Epithelial cell of proximal tubule (primary cell): ENCODE results near the gene NPHS1. TPM values are rescaled to one million over a fixed set of nuclear protein-coding genes. Genes with fewer than 3 reads are reported as not detected.

Experiments used
- DNase-seq: peaks from one replicate; pipeline ENCODE4 v3.0.0-alpha.2; 2011; ENCODE audit warnings: low read depth
- H3K4me3 ChIP-seq: 2 replicates; pipeline ENCODE4 v1.5.1; 2011; ENCODE audit warnings: low read depth, mild to moderate bottlenecking, low read length
- total RNA-seq: library from RNA; depleted of rRNA; stranded (reverse); fragments of >200 nt; gene quantifications from 2 replicates; pipeline ENCODE4 v1.2.3, GENCODE V29; 2015
- TF ChIP-seq, protein P1 (sequence below): conservative IDR thresholded peaks from 2 replicates; pipeline ENCODE4 v1.5.1; 2012; ENCODE audit warnings: low read depth, mild to moderate bottlenecking, low read length

The NPHS1 gene
- total RNA-seq, 1 donor from 2014 or later = not detected

DNA sequence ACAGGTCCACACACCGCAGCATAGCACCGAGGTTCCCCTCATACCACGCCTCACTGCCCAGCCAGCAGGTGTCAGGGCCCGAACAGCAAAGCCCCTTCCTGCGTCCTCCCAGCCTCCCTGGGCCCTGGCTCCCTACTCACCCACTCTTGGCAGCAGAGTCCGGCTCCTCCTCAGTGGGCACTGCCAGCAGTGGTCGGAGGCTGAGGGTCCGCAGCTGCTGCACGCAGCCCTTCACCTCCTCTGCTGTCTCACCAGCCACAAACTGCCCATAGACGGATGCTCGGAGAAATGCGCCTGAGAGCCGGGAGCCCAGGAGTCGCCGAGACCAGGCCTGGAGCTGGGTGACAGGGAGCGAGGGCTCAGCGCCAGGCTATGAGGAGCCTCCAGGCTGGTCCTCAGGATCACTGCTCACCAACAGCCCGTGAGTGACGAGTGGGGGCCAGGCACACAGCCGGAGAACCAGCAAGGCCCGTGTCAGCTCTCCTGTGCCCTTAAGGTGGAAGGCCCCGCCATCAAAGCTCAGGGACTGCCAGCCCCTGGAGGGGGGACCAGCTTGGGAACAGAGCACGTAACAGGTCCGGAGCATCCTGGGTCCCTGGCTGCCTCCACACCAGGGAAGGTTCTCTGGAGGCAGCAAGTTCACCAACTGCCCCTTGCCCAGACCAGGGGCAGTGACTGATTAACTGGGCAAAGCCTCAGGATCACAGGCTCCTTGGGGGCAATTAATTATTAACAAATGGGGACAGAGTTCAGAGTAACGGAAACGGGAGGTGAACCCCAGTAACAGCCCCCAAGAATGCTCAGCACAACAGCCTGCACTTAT, 39.9 kb downstream of the NPHS1 start, which contains the start of gene PRODH2:
PRODH2 (minus strand) TSS at position 626 of the 823 bp plus-strand sequence; CDS start at position 586, 40 bp downstream.
- TF ChIP-seq, protein P1, sequence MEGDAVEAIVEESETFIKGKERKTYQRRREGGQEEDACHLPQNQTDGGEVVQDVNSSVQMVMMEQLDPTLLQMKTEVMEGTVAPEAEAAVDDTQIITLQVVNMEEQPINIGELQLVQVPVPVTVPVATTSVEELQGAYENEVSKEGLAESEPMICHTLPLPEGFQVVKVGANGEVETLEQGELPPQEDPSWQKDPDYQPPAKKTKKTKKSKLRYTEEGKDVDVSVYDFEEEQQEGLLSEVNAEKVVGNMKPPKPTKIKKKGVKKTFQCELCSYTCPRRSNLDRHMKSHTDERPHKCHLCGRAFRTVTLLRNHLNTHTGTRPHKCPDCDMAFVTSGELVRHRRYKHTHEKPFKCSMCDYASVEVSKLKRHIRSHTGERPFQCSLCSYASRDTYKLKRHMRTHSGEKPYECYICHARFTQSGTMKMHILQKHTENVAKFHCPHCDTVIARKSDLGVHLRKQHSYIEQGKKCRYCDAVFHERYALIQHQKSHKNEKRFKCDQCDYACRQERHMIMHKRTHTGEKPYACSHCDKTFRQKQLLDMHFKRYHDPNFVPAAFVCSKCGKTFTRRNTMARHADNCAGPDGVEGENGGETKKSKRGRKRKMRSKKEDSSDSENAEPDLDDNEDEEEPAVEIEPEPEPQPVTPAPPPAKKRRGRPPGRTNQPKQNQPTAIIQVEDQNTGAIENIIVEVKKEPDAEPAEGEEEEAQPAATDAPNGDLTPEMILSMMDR = peak; percentile 13
- no peak for DNase-seq
- H3K4me3 ChIP-seq = peak within 1 kb of the TSS; percentile 38

DNA sequence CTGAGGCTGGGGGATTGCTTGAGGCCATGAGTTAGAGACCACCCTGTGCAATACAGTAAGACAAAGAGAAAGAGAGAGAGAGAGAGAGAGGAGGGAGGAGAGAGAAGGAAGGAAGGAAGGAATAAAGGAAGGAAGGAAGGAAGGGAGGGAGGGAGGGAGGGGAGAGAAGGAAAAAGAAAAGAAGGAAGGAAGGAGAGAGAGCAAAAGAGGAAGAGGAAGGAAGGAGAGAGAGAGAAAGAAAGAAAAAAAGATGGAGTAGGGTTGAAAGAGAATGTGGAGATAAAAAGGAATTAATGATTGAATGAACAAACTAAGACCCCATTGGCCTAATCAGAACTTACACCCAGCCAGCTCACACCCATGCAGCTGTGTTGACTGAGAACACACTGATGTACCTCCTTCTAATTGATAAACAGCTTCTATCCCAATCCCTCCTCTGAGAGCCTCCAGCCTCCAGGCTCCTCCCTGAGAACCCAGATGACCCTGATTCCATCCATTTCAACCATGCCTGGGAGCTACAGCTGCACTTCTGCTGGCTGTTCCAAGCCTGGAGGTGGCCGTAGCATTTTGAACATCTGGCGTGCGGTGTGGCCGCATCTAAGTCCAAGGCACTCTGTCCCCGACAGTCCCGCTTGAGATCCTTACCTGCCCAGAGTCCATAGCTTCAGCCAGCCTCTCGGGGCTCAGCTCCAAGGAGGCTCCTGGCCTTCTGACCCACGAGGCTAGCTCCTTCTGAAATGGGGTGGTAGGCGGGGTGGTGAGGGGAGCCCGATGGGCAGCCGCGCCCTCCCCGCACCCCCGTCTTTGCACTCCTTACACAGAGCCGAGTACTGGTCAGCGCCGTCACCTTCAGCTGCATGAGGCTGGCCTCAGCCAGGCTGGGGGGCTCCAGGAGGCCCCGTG, 40.7 kb downstream of the NPHS1 start:
- DNase-seq = no peak
- TF ChIP-seq, protein P1 = no peak
- peak overlapping the region; percentile 38 for H3K4me3 ChIP-seq

DNA sequence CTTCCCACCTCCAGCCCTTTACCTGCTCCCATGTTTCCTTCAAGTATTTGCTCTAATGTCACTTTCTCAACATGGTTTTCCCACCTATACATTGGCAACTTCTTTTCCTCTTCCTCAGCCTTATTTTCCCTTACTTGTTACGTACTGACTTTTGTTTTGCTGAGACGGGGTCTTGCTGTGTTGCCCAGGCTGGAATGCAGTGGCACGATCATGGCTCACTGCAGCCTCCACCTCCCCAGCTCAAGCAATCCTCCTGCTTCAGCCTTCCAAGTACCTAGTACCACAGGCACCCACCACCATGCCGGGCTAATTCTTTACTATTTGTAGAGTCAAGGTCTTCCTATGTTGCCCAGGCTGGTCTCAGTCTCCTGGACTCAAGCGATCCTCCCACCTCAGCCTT, 44.7 kb downstream of the NPHS1 start:
- DNase-seq = no peak
- TF ChIP-seq, protein P1 = no peak
- no peak overlapping the region for H3K4me3 ChIP-seq

DNA sequence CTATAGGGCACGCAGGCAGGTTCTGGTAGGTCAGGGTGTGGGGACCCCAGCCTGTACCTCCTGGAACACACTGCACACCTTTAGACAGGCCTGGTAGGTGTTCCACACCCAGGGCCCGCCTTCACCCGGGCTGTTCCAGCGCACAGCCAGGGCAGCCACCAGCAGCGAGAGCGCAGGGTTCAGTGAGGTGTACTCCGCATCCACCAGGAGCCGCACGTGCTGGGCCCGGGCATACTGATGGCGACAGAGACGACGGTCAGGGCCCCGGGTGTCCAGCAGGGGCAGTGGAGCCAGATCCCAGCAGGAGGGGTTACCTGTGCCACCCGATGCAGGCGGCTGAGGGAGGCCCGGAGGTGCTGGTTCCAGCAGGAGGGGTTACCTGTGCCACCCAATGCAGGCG, 45.7 kb downstream of the NPHS1 start:
- no peak overlapping the region for H3K4me3 ChIP-seq
- TF ChIP-seq, protein P1 = no peak
- DNase-seq = no peak

DNA sequence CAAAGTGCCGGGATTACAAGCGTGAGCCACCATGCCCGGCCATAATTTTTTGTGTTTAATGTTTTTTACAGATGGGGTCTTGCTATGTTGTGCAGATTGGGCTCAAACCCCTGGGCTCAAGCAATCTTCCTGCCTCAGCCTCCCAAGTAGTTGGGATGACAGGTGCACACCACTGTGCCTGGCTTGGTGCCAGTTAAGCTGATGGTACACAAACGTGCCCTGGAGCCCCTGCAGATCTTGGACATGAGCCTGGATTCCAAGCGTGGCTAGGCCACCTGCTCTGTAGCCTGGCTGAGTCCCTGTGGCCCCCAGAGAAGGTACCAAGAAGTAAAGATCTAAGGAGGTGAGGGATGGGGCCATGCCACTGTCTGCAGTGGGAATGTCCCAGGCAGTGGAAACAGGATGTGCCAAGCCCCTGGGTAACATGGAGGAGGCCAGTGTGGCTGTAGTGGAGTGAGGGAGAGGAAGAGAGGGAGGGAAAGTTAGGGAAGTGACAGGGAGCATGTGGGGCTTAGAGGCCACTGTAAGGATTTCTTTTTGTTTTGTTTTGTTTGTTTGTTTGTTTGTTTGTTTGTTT, 46.7 kb downstream of the NPHS1 start:
- no peak for DNase-seq
- H3K4me3 ChIP-seq = no peak overlapping the region
- TF ChIP-seq, protein P1 = no peak

DNA sequence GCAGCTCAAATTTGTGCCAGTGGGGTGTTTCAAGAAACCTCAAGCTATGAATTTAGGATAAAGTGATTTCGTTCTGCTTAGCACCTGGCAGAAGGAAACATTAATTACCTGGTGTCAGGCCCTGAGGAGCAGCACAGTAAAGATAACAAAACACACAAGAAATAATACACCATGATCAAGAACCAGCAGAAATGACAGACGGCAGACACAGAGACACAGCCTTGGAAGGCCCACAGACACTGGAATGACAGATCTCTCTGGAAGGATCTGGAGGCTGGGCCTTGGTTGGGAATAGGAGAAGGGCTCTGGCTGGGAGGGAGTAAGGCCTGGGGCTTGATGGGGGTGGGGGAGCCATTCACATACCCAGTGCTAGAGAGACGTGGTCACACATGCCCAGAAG, 50.5 kb downstream of the NPHS1 start:
- no peak overlapping the region for H3K4me3 ChIP-seq
- DNase-seq = no peak
- TF ChIP-seq, protein P1 = no peak
